GM19455 (cell line): ENCODE data around the gene WNK2.
"Not testable (repeated sequence)": the region's sequence is repeated elsewhere in the genome, so short reads cannot be mapped to it uniquely, and the experiment has no call there.

Experiments
- ATAC-seq: cut with Tn5 transposase; IDR thresholded peaks from one replicate; pipeline ENCODE4 v1.9.1; 2021; ENCODE audit not compliant: unreplicated experiment

Gene WNK2

DNA sequence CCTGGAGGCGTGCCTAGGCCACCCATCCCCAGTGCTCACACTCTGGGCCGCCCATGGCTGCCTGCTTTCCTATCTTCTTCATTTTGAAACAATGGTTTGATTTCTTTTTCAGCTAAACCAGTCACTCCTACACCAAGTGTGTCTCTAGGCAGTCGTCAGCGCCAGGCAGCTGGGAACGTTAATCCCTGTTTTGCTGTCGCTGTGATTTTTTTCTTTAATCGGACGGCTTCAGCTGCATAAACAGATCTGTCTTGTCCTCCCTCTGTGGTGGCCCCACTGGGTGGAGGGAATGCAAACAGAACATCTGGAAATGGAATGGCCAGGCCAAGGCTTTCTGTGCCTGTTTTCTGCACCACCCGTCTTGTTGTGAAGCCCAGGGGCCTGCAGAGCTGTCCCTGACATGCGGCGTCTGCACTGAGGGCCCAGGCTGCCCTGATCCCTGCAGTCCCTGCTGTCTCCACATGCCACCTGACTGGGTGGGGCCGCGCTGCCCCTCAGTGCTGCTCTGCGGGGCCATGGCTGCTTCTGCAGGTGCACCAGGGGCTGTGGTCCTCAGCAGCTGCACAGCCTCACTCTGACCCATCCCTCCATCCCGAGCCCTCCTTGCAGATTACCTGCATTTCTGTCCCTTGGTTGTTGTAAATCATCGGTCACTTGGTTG is 51.5 kb downstream of the WNK2 start:
- no peak for ATAC-seq

- ATAC-seq = no peak
Observed at GRCh38 chr9:93236541-93237206, 52.7 kb downstream of the WNK2 start.

- ATAC-seq = no peak
Observed at GRCh38 chr9:93237540-93237939, 53.6 kb downstream of the WNK2 start.

- no peak for ATAC-seq
Observed at GRCh38 chr9:93238953-93239925, 55.3 kb downstream of the WNK2 start.

GRCh38 chr9:93240891-93241334 is 57.0 kb downstream of the WNK2 start:
- ATAC-seq = no peak

GRCh38 chr9:93243112-93243511 is 59.2 kb downstream of the WNK2 start:
- ATAC-seq = no peak

DNA sequence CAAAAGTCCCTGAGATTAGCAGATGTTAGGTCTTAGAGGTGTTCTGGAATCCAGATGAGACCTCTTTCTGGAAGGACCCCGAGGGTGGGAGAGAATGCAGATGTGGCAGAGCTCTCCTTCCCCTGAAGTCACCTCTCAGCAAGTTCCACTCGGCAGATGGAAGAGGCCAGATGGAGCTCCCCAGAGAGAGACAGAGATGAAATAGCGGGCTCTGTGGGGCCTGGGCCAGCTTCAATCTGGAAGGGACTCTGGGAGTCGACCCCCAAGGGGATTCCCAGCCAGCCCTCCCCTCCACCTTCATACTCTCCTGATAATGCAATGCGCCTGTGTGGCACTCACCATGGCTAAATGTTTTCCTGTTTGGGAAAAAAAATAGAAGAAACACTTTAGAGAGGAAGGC is 60.2 kb downstream of the WNK2 start:
- ATAC-seq = no peak

GRCh38 chr9:93244510-93245436 is 60.8 kb downstream of the WNK2 start:
- no peak for ATAC-seq

DNA sequence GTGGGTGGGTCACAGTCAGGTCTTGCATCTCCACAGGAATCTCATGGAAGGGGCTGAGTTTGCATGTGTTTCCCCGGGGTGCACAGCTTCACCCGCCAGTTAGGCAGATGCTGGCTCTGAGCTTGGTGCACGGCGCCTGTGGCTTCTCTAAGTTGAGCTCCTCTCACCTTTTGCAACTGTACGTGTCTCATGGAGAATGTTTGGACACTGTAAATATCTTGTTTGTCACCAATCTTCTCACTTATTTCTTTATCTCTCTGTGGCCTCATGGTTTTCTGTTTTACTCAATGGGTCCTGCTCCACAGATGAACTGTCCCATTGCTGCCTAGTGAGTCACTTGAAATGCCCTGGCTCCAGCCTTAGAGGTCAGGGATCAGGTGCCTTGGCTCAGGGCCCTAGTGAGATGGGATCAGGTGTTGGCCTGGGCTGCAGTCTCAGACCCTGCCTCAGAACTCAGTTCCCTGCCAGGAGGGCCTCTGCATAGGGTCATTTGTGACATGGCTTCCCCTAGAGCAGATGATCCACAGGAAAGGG is 61.6 kb downstream of the WNK2 start:
- ATAC-seq = no peak

DNA sequence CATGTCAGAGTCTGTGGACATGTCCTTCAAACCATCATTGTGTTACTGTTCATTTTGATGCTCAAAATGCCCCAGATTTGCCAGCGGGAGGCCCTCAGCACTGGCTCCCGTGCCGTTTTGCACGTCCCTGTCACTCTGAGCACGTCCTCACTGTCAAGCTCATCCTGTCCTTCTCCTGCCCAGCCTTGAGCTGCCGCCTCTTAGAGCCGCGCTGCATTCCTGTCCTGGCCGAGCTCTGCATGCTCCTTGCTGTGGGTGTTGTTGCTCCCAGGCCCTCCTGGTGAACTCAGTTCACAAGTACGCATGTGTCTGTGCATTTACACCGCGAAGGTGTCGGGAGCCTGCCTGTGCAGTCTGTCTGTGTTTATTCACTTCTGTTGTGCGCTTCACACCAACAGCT is 62.2 kb downstream of the WNK2 start:
- ATAC-seq = no peak

- no peak for ATAC-seq
Observed at GRCh38 chr9:93246526-93246925, 62.6 kb downstream of the WNK2 start.

GRCh38 chr9:93247099-93247865 is 63.3 kb downstream of the WNK2 start:
- ATAC-seq = no peak

GRCh38 chr9:93247892-93248291 is 64.0 kb downstream of the WNK2 start:
- no peak for ATAC-seq

DNA sequence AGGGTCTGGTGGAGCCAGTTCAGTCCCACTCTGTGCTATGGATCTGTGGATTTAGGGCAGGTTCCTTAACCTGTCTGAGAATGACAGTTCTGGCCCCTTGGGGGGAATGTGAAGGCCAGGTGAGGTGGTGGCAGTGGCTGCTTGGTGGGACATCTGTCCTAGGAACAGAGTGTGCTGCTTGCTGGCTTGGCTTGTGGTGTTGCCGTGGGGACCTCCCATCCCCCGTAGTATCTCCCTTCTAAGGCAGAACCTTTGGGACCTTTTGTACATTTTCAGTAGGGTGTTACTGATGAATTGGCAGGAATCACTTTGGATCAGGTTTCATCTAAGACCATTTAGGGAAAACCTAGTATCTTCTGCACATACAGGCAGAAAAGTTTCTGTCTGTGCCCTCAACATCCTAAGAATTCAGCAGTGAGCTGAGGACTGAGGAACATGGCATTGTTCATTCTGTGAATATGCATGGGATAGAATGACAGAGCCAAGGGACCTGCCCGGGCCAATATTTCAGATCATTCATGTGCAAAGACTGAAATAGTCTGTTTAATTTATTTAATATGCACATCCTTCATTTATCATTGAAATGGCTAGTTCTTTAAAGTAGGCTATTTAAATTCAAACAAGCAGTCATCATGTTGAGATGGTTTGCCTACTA is 64.6 kb downstream of the WNK2 start:
- no peak for ATAC-seq

DNA sequence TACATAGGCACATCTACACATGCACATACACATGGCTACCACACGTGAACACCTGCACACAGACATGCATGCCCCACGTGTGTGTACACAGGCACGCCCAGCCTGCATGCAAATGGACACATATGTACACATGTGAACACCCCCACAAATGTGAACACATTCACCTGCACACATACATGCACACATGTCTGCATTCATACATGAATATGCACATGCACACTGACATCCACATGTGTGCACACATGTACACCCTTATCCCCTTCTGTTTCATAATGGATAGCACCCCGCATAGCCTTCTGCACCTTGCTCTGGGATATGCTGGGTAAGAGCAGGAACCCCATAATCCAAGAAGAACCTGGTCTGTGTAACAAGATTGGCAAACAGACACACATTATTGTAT is 66.2 kb downstream of the WNK2 start:
- no peak for ATAC-seq

DNA sequence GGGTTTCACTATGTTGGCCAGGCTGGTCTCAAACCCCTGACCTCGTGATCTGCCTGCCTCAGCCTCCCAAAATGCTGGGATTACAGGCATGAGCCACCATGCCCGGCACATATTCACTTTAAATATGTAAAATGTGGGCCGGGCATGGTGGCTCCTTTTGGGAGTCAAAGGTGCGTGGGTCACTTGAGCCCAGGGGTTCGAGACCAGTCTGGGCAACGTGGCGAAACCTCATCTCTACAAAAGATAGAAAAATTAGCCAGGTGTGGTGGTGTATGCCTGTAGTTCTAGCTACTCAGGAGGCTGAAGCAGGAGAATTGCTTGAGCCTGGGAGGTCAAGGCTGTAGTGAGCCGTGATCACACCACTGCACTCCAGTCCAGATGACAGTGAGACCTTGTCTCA is 67.4 kb downstream of the WNK2 start:
- not testable (repeated sequence) for ATAC-seq

- ATAC-seq = no peak
Observed at GRCh38 chr9:93252116-93252780, 68.3 kb downstream of the WNK2 start.

DNA sequence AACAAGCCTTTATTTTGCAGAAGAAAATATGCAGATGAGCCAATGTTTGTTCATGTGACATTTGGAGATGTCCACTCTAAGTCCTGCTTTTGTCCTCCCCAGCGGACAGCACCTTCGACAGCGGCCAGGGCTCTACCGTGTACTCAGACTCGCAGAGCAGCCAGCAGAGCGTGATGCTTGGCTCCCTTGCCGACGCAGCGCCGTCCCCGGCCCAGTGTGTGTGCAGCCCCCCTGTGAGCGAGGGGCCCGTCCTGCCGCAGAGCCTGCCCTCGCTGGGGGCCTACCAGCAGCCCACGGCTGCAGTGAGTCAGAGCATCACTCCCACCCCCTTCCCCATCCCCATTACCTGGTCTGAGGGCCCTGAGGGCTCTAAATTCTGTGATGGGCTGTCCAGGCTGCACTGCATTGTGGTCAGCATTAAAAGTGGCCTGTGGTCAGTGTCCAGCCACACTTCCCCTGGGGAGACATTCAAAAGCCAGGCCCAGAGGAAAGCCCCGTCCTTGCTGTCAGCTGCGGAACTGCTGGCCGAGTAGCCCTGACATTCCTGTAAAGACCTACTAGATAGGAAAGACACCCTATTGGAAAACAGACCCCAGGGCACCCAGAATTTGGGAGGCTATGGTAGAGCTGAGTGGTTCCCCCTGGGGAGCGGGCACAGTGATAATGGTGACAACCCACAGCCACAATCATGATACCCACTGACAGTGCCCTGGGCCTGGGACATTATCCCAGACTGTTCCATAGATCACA is 69.0 kb downstream of the WNK2 start:
- ATAC-seq = no peak
